ENCODE data around the gene AP1S1.

- no peak for TF ChIP-seq CTCF (conservative IDR thresholded peaks at IDR 0.05)
- TF ChIP-seq EZH2 (IDR thresholded peaks at IDR 0.05; ENCODE audit: low read depth), result no peak
Measured at GRCh38 chr7:101108961-101109360, 45.3 kb upstream of the AP1S1 start.
